ENCODE results near the gene LTB.

The LTB gene

DNA sequence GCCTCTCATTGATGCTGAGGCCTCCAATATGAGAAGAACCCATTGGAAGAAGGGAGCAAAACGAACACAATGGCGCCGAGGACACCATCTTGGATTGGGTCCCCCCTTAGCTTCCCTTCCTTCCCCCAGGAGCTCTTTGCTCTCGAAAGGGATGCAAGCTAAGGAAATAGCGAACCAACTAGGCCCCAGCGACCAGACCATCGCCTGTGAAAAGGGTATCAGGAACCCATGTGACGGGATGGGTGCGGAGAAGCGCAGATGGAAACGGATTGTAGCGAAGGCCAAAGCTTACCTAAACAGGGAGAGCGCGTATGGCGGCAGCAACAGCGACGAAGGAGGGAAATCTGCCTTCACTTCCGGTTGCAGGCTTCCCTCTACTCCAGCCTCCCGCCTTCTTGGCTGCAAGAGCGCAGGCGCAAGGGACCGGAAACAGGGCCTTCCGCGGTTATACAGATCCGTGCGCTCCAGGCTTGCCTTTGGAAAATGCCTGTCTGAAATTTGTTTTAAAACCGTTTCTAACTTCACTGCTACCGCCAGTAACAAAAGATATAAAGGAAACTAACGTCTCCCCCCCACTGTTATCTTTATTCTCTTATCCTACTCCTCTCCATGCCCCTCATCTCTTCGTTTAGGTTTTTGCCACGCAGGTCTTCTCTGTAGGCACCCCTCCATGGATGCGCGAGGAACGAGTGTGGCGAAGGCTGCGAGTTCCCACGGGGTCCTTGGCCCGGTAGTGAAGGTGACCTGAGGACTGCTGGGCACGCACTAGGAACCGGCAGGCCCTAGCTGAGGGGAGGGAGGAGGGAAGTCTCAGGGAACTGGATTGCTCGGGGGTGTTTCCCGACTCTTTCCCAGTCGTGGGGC lies 40.3 kb downstream of the LTB start, which contains the start of gene DDX39B:
Gene DDX39B, minus strand, starts transcription at position 346 of the 864 bp plus-strand sequence. CDS start 1,471 bp downstream, outside the sequence.
- peaks cover 0 to 4% (median 0%) of the 10 kb centered on the region in 5 donors for H3K27me3 ChIP-seq (ENCODE audit: control insufficient read depth in 5 of 5, insufficient read depth in 4 of 5, low read length in 5 of 5)
- H3K9me3 ChIP-seq (ENCODE audit: control insufficient read depth in 5 of 5, low read length in 5 of 5): no peaks in the 10 kb centered on the region
- peaks cover 14 to 48% (median 43%) of the 10 kb centered on the region in 5 donors for H3K4me1 ChIP-seq (ENCODE audit: control insufficient read depth in 5 of 5, insufficient read depth in 5 of 5, low read length in 5 of 5)
- H3K9ac ChIP-seq (ENCODE audit: low read length in 5 of 5): peak within 1 kb of the TSS; percentile 86 to 99 (median 98)
- H3K36me3 ChIP-seq (ENCODE audit: control insufficient read depth in 5 of 5, insufficient read depth in 5 of 5, low read length in 5 of 5): peaks cover 9 to 32% (median 31%) of the 10 kb centered on the region in 5 donors
- peak within 1 kb of the TSS; percentile 96 for H3K27ac ChIP-seq (ENCODE audit: low read depth, low read length)
- H3K4me3 ChIP-seq (ENCODE audit: low read depth in 1 of 5, low read length in 5 of 5): peak within 1 kb of the TSS; percentile 76 to 100 (median 99)

- H3K4me3 ChIP-seq (ENCODE audit: low read depth in 1 of 5, low read length in 5 of 5): peak overlapping the region; percentile 76 to 100 (median 99)
- H3K9me3 ChIP-seq (ENCODE audit: control insufficient read depth in 5 of 5, low read length in 5 of 5): no peaks in the 10 kb centered on the region
- peaks cover 0 to 4% (median 0%) of the 10 kb centered on the region in 5 donors for H3K27me3 ChIP-seq (ENCODE audit: control insufficient read depth in 5 of 5, insufficient read depth in 4 of 5, low read length in 5 of 5)
- peaks cover 14 to 42% (median 36%) of the 10 kb centered on the region in 5 donors for H3K4me1 ChIP-seq (ENCODE audit: control insufficient read depth in 5 of 5, insufficient read depth in 5 of 5, low read length in 5 of 5)
- H3K9ac ChIP-seq (ENCODE audit: low read length in 5 of 5): peak overlapping the region; percentile 86 to 99 (median 98)
- peaks cover 14 to 39% (median 38%) of the 10 kb centered on the region in 5 donors for H3K36me3 ChIP-seq (ENCODE audit: control insufficient read depth in 5 of 5, insufficient read depth in 5 of 5, low read length in 5 of 5)
- peak overlapping the region; percentile 96 for H3K27ac ChIP-seq (ENCODE audit: low read depth, low read length)
These were observed 41.1 kb downstream of the LTB start for GRCh38 chr6:31541059-31541657.

GRCh38 chr6:31540640-31541039 lies 41.6 kb downstream of the LTB start:
- no peaks in the 10 kb centered on the region for H3K9me3 ChIP-seq (ENCODE audit: control insufficient read depth in 5 of 5, low read length in 5 of 5)
- peaks cover 19 to 44% (median 44%) of the 10 kb centered on the region in 5 donors for H3K36me3 ChIP-seq (ENCODE audit: control insufficient read depth in 5 of 5, insufficient read depth in 5 of 5, low read length in 5 of 5)
- H3K4me3 ChIP-seq (ENCODE audit: low read depth in 1 of 5, low read length in 5 of 5): peak overlapping the region; percentile 76 to 100 (median 99)
- H3K27ac ChIP-seq (ENCODE audit: low read depth, low read length): peak overlapping the region; percentile 96
- H3K9ac ChIP-seq (ENCODE audit: low read length in 5 of 5): peak overlapping the region; percentile 86 to 99 (median 98)
- H3K27me3 ChIP-seq (ENCODE audit: control insufficient read depth in 5 of 5, insufficient read depth in 4 of 5, low read length in 5 of 5): peaks cover 0 to 4% (median 0%) of the 10 kb centered on the region in 5 donors
- H3K4me1 ChIP-seq (ENCODE audit: control insufficient read depth in 5 of 5, insufficient read depth in 5 of 5, low read length in 5 of 5): peaks cover 14 to 42% (median 36%) of the 10 kb centered on the region in 5 donors

DNA sequence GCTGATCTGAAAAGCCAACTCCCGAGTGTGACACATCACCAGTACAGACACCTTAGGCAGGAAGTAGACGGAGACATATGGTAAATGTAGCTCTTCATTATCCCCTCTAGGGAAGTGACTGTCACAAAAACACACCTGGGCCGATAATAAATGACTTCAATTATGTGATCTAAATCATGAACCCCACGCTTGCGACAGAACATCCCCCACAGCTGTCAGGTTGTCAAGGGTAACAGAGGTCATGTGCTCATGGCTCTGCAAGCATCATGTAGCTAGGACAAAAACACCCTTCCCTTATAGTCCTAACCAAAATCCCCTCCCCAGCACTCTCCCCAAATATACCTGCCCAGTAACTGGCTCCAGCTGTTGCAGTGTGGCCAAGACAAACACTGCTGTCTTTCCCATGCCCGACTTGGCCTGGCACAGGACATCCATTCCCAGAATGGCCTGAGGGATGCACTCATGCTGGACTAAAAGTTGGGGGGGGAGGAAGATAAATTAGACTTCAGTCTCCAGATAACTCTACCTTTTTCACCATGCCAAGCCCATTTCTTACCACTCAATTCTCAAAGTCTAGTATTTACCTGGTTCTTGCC lies 43.3 kb downstream of the LTB start:
- peak overlapping the region in 1 of 5 donors; percentile 11 for H3K4me3 ChIP-seq (ENCODE audit: low read depth in 1 of 5, low read length in 5 of 5)

DNA sequence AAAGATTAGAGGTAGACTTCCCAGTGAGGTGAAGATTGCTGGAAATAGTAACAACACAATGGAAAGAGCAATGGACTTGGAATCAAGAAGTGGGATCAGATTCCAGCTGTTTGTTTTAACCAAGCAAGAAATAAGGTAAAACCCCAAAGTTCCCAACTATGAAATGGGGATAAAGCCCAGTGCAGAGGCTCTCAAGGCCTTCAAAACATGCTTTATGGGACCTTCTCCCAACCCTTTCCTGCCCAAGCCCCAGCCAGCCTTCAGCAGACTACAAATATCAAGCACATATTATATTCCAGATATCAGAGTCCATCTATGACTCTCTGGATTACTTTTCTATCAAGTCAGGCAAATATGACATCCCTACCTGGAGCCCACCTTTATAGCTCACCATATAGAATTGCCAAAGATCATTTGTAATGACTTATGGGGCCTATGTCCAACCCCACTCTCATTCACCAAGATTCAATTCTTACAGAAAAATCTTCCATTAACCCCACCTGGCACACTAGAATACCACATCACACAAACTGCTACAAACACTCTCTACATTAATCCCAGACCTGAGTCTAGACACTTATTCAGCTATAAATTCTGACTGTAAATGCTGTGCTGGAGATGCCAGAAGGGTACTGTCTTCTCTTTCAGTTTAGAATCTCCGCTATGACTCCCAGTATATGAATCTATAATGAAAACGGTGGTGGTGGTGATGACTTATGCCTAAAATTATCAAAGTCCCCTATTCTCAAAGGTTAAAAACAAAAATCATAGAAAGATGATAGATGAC lies 46.5 kb downstream of the LTB start:
- Histone ChIP-seq H3K27me3 (ENCODE audit: control insufficient read depth in 5 of 5, insufficient read depth in 4 of 5, low read length in 5 of 5) (no peaks in the 10 kb centered on the region), H3K36me3 (ENCODE audit: control insufficient read depth in 5 of 5, insufficient read depth in 5 of 5, low read length in 5 of 5) (peaks cover 28 to 92% (median 90%) of the 10 kb centered on the region in 5 donors), H3K4me3 (ENCODE audit: low read depth in 1 of 5, low read length in 5 of 5) (no peak overlapping the region), H3K9ac (ENCODE audit: low read length in 5 of 5) (no peak overlapping the region), H3K9me3 (ENCODE audit: control insufficient read depth in 5 of 5, low read length in 5 of 5) (no peaks in the 10 kb centered on the region), H3K4me1 (ENCODE audit: control insufficient read depth in 5 of 5, insufficient read depth in 5 of 5, low read length in 5 of 5) (peaks cover 2 to 26% (median 23%) of the 10 kb centered on the region in 5 donors), H3K27ac (ENCODE audit: low read depth, low read length) (no peak overlapping the region)

More for the DNA sequence above, 43.3 kb downstream of the LTB start:
- Histone ChIP-seq H3K9ac (ENCODE audit: low read length in 5 of 5) (peak overlapping the region; percentile 9 to 99 (median 62)), H3K9me3 (ENCODE audit: control insufficient read depth in 5 of 5, low read length in 5 of 5) (no peaks in the 10 kb centered on the region), H3K4me1 (ENCODE audit: control insufficient read depth in 5 of 5, insufficient read depth in 5 of 5, low read length in 5 of 5) (peaks cover 14 to 42% (median 36%) of the 10 kb centered on the region in 5 donors), H3K27ac (ENCODE audit: low read depth, low read length) (no peak overlapping the region), H3K27me3 (ENCODE audit: control insufficient read depth in 5 of 5, insufficient read depth in 4 of 5, low read length in 5 of 5) (peaks cover 0 to 4% (median 0%) of the 10 kb centered on the region in 5 donors), H3K36me3 (ENCODE audit: control insufficient read depth in 5 of 5, insufficient read depth in 5 of 5, low read length in 5 of 5) (peaks cover 22 to 62% (median 61%) of the 10 kb centered on the region in 5 donors)

DNA sequence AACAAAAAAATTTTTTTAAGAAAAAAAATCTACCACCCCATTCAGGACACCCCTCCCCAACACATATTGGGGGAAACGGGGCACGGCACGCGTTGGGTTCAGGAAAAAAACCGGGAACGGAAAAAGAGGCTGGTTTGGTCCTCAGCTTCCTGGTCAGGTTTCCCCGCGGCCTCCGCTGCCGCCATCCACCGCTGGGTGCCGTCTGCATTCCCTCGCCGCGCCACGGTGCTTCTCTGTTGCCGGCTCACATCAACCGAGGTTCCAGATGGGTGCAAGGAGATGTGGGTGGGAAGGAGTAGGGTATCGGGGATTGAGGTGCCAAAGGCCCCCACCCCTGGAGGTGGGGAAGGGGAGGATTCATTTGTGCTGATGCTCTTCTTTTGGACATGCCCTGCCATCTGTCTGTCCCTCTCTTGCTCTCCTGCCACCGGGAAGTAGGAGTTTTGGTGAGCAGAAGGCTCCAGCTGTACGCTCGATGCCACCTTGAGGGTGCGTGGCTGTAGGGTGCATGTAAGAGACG lies 47.6 kb downstream of the LTB start:
- H3K27me3 ChIP-seq (ENCODE audit: control insufficient read depth in 5 of 5, insufficient read depth in 4 of 5, low read length in 5 of 5): no peaks in the 10 kb centered on the region
- no peak overlapping the region for H3K27ac ChIP-seq (ENCODE audit: low read depth, low read length)
- no peak overlapping the region for H3K9ac ChIP-seq (ENCODE audit: low read length in 5 of 5)
- H3K4me1 ChIP-seq (ENCODE audit: control insufficient read depth in 5 of 5, insufficient read depth in 5 of 5, low read length in 5 of 5): peaks cover 0 to 15% (median 12%) of the 10 kb centered on the region in 5 donors
- H3K36me3 ChIP-seq (ENCODE audit: control insufficient read depth in 5 of 5, insufficient read depth in 5 of 5, low read length in 5 of 5): peaks cover 26 to 96% (median 94%) of the 10 kb centered on the region in 5 donors
- no peaks in the 10 kb centered on the region for H3K9me3 ChIP-seq (ENCODE audit: control insufficient read depth in 5 of 5, low read length in 5 of 5)
- H3K4me3 ChIP-seq (ENCODE audit: low read depth in 1 of 5, low read length in 5 of 5): no peak overlapping the region

GRCh38 chr6:31534011-31534410 lies 48.2 kb downstream of the LTB start:
- Histone ChIP-seq H3K4me1 (ENCODE audit: control insufficient read depth in 5 of 5, insufficient read depth in 5 of 5, low read length in 5 of 5) (peaks cover 0 to 9% (median 6%) of the 10 kb centered on the region in 5 donors), H3K9ac (ENCODE audit: low read length in 5 of 5) (no peak overlapping the region), H3K9me3 (ENCODE audit: control insufficient read depth in 5 of 5, low read length in 5 of 5) (no peaks in the 10 kb centered on the region), H3K4me3 (ENCODE audit: low read depth in 1 of 5, low read length in 5 of 5) (no peak overlapping the region), H3K36me3 (ENCODE audit: control insufficient read depth in 5 of 5, insufficient read depth in 5 of 5, low read length in 5 of 5) (peaks cover 26 to 93% (median 90%) of the 10 kb centered on the region in 5 donors), H3K27me3 (ENCODE audit: control insufficient read depth in 5 of 5, insufficient read depth in 4 of 5, low read length in 5 of 5) (no peaks in the 10 kb centered on the region), H3K27ac (ENCODE audit: low read depth, low read length) (no peak overlapping the region)

DNA sequence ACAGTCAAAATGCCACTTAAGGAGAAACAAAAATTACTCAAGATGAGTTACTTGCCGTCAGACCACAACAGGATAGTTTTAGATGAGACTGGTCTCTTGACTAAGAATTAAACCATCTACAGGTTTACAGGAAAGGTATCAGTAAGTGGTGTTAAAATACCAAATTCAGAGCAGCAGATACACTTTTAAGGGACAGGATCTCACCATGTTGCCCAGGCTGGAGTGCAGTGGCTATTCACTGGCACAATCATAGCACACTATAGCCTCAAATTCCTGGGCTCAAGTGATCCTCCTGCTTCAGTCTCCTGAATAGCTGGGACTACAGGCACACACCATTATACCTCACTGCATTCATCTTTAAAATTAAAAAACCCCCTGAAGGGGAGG lies 48.8 kb downstream of the LTB start:
- peaks cover 21 to 87% (median 85%) of the 10 kb centered on the region in 5 donors for H3K36me3 ChIP-seq (ENCODE audit: control insufficient read depth in 5 of 5, insufficient read depth in 5 of 5, low read length in 5 of 5)
- H3K27ac ChIP-seq (ENCODE audit: low read depth, low read length): no peak overlapping the region
- peaks cover 0 to 3% (median under 1%) of the 10 kb centered on the region in 5 donors for H3K4me1 ChIP-seq (ENCODE audit: control insufficient read depth in 5 of 5, insufficient read depth in 5 of 5, low read length in 5 of 5)

More for the DNA sequence above, 48.8 kb downstream of the LTB start:
- Histone ChIP-seq H3K9ac (ENCODE audit: low read length in 5 of 5) (no peak overlapping the region), H3K27me3 (ENCODE audit: control insufficient read depth in 5 of 5, insufficient read depth in 4 of 5, low read length in 5 of 5) (no peaks in the 10 kb centered on the region), H3K4me3 (ENCODE audit: low read depth in 1 of 5, low read length in 5 of 5) (no peak overlapping the region), H3K9me3 (ENCODE audit: control insufficient read depth in 5 of 5, low read length in 5 of 5) (no peaks in the 10 kb centered on the region)

Measured in subcutaneous abdominal adipose tissue (tissue), 5 donors.